Right cardiac atrium (tissue), 5 donors: ENCODE measurements around the gene CYP3A5. TPM values are rescaled to one million over a fixed set of nuclear protein-coding genes. Genes with fewer than 3 reads are reported as not detected.
"Not testable (repeated sequence)": the region's sequence is repeated elsewhere in the genome, so short reads cannot be mapped to it uniquely, and the experiment has no call there.

Source experiments
- ATAC-seq, 2 donors: fragments of 200-7000 bp; cut with Tn5 transposase; one replicate each; pipeline versions ENCODE4 v1.8.0 to v1.9.1; 2020; ENCODE audit warnings: moderate library complexity in 2 of 2, mild to moderate bottlenecking in 1 of 2
- DNase-seq, 3 donors: peaks; one replicate each; pipeline ENCODE4 v3.0.0-alpha.2; 2020
- H3K27ac ChIP-seq: one replicate; pipeline ENCODE4 v1.5.1; 2013; ENCODE audit warnings: mild to moderate bottlenecking, low read length, control low read depth, moderate library complexity
- H3K27me3 ChIP-seq: one replicate; pipeline ENCODE4 v1.6.1; 2013; ENCODE audit not compliant: control insufficient read depth, insufficient read depth
- H3K4me1 ChIP-seq: one replicate; pipeline ENCODE4 v1.6.1; 2013; ENCODE audit warnings: low read length; ENCODE audit not compliant: control insufficient read depth, insufficient read depth
- H3K4me3 ChIP-seq: one replicate; pipeline ENCODE4 v1.5.1; 2013; ENCODE audit warnings: low read length, control low read depth
- H3K9me3 ChIP-seq: one replicate; pipeline ENCODE4 v1.6.1; 2013; ENCODE audit warnings: low read length; ENCODE audit not compliant: control insufficient read depth
- WGBS: extraction: QIAGEN DNeasy Blood & Tissue Kit; methylation state at CpG from one replicate; pipeline ENCODE4 v1.1.7; 2013; 5-methylcytosine and 5-hydroxymethylcytosine counted together
- intact Hi-C, 4 donors: fragments of 100-400 bp; cut with DNase I; formaldehyde crosslinking; loops; one replicate each; pipeline versions ENCODE4 v1.11.0 to v1.14.0; 2022 to 2023
- long read RNA-seq, 4 donors: library from polyadenylated mRNA; unstranded; transcript quantifications; one replicate each; pipeline ENCODE4 v2.0.0, GENCODE V29; 2020 to 2021
- polyA plus RNA-seq: library from polyadenylated mRNA; stranded (reverse); fragments of 200-250 nt; gene quantifications from one replicate; pipeline ENCODE4 v1.2.3, GENCODE V29; 2013
- total RNA-seq, 4 donors: library from RNA; stranded (reverse); fragmentation: NEBNext Ultra II Directional; extraction: Animal tissue kit (Norgen Biotek cat#: 25700); gene quantifications; one replicate each; pipeline ENCODE4 v1.2.1, GENCODE V29; 2021
- donor health status: healthy with polysubstance abuse.
- donor health status: DM: no; HTN: yes; CAD: no.
- donor health status: DM: no; HTN: no; CAD: no.
- donor health status: DM: no; HTN: yes; CAD: no; lungs with severe emphysema.
- donor health status: DM: yes; HTN: yes; CAD: no.

CYP3A5 gene
- under 1 TPM in 1 of 4 donors, not detected in 3; 0.84 TPM for total RNA-seq
- 0.09 TPM for polyA plus RNA-seq
- long read RNA-seq, donor 1, partial matches to known transcripts: 0 of 4 reads
- long read RNA-seq, donor 1, other reads (novel, unspliced or antisense): 3 of 4 reads
- long read RNA-seq, donor 2, partial matches to known transcripts: 0 of 1 reads
- long read RNA-seq, donor 2, other reads (novel, unspliced or antisense): 1 of 1 reads
- long read RNA-seq, donor 3, partial matches to known transcripts: 0 of 1 reads
- long read RNA-seq, donor 3, other reads (novel, unspliced or antisense): 1 of 1 reads
- long read RNA-seq, donor 4, partial matches to known transcripts: 0 of 2 reads
- long read RNA-seq, donor 4, other reads (novel, unspliced or antisense): 1 of 2 reads

DNA sequence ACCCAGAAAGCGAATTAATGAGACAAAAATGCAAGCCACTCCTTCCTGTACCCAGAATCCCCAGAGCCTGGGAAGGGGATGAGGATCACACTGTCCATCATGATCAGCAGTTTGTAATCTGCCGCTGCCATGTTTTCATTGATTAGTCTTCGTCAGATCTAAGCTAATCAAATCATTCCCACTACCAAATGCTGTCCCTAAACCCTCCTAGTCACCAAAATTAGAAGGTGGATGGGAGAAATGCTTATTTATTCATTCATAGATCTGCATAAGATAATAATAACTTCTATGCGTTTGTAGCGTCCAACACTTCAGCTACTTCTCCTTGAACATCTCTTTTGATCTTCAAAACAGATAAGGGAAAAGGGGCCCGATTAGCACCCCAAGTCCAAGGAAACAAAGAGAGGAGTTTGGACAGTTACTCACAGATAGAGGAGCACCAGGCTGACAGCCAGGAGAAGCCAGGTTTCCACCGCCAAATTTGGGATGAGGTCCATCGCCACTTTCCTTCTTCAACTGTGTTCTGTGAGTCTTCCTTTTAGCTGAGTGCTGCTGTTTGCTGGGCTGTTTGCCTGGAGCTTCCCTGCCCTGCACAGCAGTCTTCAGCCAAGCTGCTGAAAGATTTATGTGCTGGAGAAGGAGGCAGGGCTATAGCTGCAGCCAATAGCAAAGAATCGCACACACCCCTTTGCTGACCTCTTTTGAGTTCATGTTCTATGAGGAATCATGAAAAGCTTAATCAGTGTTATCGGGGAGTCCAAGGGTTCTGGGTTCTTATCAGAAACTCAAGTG lies at the start of gene CYP3A5:
Gene CYP3A5, minus strand, starts transcription at position 597 of the 792 bp plus-strand sequence. Its CDS starts 100 bp downstream, at position 497.
- Histone ChIP-seq H3K4me1 (no peaks in the 10 kb centered on the region), H3K9me3 (peaks cover 2% of the 10 kb centered on the region), H3K4me3 (no peak within 1 kb of the TSS), H3K27me3 (no peaks in the 10 kb centered on the region), H3K27ac (no peak within 1 kb of the TSS)
- intact Hi-C loops: no loop called here
- ATAC-seq (peak; percentile 43 to 87), DNase-seq (peak in 1 of 3 donors; percentile 46)
- WGBS: 60% methylated on average over 10 of the region's 10 CpGs

DNA sequence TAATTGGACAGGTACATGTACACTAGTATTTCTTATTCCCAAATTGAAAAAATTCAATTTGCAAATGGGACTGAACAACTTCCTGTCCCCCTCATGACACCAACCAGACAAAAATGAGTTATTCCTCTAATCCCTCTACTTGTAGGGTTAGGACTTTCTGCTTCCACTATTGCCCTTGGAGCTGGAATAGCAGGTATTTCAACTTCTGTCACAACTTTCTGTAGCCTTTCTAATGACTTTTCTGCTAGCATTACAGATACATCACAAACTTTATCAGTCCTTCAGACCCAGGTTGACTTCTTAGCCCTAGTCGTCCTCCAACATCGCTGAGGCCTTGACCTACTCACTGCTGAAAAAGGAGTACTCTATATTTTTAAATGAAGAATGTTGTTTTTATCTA lies 48.8 kb upstream of the CYP3A5 start:
- Histone ChIP-seq H3K27me3 (no peaks in the 10 kb centered on the region), H3K4me3 (no peak overlapping the region), H3K4me1 (no peaks in the 10 kb centered on the region), H3K9me3 (no peaks in the 10 kb centered on the region), H3K27ac (no peak overlapping the region)
- DNase-seq: no peak
- intact Hi-C loops: no loop called here
- no peak for ATAC-seq
- WGBS: 99% methylated on average over 2 of the region's 2 CpGs

DNA sequence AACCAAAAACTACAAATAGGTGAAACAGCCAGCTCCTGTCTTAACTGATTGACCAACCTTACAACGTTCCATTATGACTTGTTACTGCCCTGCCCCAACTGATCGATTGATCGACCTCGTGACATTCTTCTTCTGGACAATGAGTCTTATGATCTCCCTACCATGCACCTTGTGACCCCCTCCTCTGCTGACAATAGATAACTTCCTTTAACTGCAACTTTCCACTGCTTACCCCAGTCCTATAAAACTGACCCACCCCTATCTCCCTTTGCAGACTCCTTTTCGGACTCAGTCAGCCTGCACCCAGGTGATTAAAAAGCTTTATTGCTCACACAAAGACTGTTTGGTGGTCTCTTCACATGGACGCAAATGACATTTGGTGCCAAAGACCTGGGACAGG lies 43.4 kb upstream of the CYP3A5 start:
- H3K9me3 ChIP-seq, DNase-seq, intact Hi-C loops, H3K27me3 ChIP-seq, H3K4me3 ChIP-seq, H3K27ac ChIP-seq, ATAC-seq, H3K4me1 ChIP-seq: not testable (repeated sequence)
- WGBS: 88% methylated on average over 6 of the region's 6 CpGs

DNA sequence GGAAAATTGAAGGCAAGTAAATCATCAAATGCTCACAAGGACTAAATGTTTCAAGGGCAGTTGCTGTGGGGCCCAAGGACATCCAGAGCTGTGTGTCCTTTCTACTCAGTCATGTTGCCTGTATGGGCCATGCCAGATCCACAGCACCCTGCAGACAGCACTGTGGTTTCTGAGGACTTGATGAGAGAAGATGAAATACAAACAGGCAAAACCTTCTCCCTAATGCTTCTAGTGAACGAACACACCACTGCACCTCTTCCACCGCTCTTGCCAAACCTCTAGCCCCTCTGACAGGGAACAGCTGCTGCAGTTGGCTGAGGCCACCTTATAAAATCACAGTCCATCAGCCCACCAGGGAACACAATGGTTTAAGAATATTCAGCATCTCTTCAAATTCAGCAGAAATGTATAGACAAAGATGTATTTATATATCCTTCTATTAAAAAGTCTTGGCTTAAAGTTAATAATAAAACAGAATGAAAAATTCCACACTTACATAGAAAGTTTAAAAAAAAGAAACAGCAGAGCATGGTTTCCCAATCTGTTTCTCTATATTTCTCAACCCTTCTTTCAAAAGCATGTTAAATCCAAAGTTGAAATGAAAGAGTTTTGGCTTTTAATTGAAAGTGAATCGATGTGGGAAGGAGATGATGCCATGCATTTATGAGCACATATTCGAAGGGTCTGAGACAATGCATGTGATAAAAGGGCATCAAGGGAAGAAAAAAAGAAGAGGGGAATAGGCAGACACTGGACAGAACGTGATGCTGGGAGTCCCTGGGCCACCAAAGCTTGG lies 41.2 kb upstream of the CYP3A5 start:
- intact Hi-C loops: no loop called here
- DNase-seq: no peak
- Histone ChIP-seq H3K9me3 (no peaks in the 10 kb centered on the region), H3K27me3 (no peaks in the 10 kb centered on the region), H3K4me1 (no peaks in the 10 kb centered on the region), H3K27ac (no peak overlapping the region), H3K4me3 (no peak overlapping the region)
- no peak for ATAC-seq
- 55% methylated on average over 5 of the region's 5 CpGs for WGBS

DNA sequence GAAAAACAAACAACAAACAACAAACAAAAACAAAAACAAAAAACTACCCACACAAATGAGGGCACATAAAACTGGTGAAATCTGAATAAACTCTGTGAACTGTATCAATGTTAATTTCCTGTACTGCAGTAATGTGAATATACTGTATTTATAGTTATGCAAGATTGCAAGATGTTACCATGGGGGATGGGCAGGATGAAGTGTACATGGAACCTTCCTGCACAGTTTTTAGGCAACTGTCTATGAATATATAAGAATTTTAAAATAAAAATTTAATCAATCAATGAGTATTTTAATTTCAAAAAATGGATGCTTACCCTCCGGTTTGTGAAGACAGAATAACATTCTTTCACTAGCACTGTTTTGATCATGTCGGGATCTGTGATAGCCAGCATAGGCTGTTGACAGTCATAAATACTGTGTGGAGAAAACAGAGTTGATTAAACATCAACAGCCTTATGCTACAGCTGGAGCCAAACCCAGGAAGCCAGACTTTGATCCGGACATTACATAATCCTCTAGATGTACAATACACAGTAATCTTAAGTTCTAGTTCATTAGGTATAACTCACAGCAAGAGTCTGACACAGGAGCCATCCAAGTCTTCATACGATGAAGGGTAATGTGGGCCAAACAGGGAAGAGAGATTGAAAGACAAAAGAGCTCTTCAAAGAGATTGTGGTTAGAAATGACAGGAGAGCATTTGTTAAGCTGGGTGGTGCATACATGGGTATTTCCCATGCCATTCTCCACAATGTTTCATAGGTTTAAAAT lies 40.4 kb upstream of the CYP3A5 start:
- no peak overlapping the region for H3K4me3 ChIP-seq
- DNase-seq: no peak
- no peak overlapping the region for H3K27ac ChIP-seq
- H3K27me3 ChIP-seq: no peaks in the 10 kb centered on the region
- no peak for ATAC-seq
- no peaks in the 10 kb centered on the region for H3K4me1 ChIP-seq
- WGBS: 57% methylated on average over 4 of the region's 4 CpGs
- H3K9me3 ChIP-seq: no peaks in the 10 kb centered on the region
- intact Hi-C loops: no loop called here

DNA sequence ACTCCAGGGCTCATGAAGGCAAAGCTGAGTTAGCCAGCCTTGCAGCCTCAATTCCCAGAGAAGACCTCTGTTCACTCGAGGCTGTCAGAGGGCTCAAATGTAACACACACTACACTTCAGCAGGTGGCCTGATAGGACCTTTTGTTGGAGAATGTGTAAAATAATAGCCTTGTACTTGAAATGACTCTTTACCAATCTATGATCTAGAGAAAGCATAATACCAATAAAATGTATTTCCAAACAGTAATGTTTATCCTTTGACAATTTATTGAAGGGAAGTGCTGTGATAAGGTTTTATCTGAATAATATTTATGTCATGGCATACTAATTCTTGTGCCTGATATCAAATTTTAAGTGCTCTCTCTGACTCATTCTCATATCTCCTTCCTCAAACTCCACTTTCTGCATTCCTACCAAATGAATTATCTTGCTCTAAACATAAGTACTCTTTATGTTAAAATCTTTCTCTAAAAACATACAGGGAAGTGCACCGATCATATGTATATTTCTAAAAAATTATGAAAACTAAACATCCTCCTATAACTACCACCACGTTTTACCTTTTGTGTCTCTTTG lies 34.3 kb upstream of the CYP3A5 start:
- DNase-seq: no peak
- no peaks in the 10 kb centered on the region for H3K9me3 ChIP-seq
- no peak overlapping the region for H3K27ac ChIP-seq
- WGBS: 73% methylated on average over 3 of the region's 3 CpGs
- no peak for ATAC-seq
- intact Hi-C loops: no loop called here
- H3K27me3 ChIP-seq: no peaks in the 10 kb centered on the region
- H3K4me1 ChIP-seq: no peaks in the 10 kb centered on the region
- no peak overlapping the region for H3K4me3 ChIP-seq

DNA sequence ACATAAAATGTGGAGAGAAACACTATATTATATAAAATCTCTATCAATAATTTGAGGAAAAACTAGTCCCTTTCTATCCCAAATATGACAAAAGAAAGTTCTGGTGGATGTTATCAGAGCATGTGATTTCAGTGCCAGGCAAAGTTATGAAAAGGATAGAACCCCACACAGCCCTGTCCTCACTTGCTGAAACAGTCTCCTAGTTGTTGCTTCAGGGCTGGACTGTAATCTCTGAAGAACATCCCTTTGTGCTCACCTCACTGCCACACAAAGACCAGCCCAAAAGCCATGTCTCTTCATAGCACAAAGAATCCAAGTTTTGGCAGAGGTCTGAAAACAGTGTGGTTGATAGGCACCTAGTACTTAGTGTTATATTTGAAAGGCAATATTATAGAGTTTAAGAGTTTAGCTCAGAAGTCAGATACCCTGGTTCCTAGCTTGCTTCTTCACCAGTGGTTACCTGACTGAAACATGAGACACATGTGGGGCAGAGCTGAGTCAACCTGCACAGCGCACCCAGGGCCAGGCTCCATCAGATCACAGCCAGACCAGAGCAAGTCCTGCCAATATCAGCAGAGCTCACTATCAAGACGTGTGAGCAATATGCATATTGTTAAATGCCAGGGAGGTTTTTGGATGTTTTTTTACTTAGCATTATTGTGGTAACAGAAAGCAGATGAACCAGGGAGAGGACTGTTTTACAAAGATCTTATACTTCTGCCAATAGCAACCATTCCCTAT lies 30.2 kb upstream of the CYP3A5 start:
- intact Hi-C loops: no loop called here
- Histone ChIP-seq H3K27ac (no peak overlapping the region), H3K27me3 (no peaks in the 10 kb centered on the region), H3K9me3 (no peaks in the 10 kb centered on the region), H3K4me3 (no peak overlapping the region), H3K4me1 (no peaks in the 10 kb centered on the region)
- DNase-seq: no peak
- WGBS: 68% methylated on average over 2 of the region's 2 CpGs
- ATAC-seq: no peak

DNA sequence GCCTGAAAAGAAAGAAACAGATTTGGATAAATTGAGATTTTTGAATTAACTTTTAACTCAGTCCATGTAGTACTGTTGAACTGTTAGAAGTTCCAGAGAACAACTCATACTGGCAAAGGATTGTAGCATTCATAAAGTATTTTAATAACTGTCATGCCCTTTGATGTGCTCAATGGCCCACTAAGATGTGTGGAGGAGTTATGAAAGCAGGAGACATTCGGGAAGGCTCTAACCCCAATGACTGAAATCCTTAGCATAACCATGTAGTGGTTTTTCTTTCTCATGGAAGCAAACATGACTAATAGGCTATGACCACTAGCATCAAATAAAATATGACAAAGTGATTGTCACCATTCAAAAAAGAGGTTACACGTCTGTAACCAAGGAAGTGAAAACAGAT lies 29.5 kb upstream of the CYP3A5 start:
- Histone ChIP-seq H3K27ac (no peak overlapping the region), H3K4me3 (no peak overlapping the region), H3K9me3 (no peaks in the 10 kb centered on the region), H3K4me1 (no peaks in the 10 kb centered on the region), H3K27me3 (no peaks in the 10 kb centered on the region)
- WGBS: 92% methylated on average over 2 of the region's 2 CpGs
- intact Hi-C loops: no loop called here
- no peak for DNase-seq
- no peak for ATAC-seq

DNA sequence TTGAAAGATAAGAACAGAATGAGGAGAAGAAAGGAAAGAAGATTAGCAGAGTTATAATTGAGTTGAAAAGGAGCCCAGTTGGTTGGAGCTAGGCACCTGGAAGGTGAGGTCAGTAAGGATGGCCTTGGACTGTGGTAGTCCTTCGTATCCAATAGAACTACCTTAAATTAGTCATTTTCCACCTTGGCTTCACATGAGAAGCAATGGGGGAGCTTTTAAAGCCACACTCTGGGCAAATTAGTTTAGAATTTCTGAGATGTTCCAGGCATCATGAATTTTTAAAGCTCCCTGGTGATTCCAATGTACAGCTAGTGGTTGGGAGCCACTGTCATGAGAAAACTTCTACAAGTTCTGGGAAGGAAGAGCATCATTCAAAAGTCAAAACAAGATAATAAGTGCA lies 27.3 kb upstream of the CYP3A5 start:
- WGBS: 39% methylated on average over 1 of the region's 1 CpG
- H3K4me1 ChIP-seq: no peaks in the 10 kb centered on the region
- H3K27me3 ChIP-seq: no peaks in the 10 kb centered on the region
- H3K27ac ChIP-seq: no peak overlapping the region
- no peaks in the 10 kb centered on the region for H3K9me3 ChIP-seq
- no peak overlapping the region for H3K4me3 ChIP-seq
- ATAC-seq (no peak), DNase-seq (no peak)
- intact Hi-C loops: no loop called here

DNA sequence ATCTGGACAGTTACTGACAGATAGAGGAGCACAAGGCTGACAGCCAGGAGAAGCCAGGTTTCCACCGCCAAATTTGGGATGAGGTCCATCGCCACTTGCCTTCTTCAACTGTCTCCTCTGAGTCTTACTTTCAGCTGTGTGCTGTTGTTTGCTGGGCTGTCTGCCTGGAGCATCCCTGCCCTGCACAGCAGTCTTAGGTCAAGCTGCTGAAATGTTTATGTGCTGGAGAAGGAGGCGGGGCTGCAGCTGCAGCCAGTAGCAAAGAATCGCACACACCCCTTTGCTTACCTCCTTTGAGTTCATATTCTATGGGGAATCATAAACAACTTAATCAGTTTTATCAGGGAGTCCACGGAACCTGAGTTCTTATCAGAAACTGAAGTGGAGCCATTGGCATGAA lies 20.1 kb upstream of the CYP3A5 start:
- DNase-seq: no peak
- Histone ChIP-seq H3K4me1 (no peaks in the 10 kb centered on the region), H3K9me3 (no peaks in the 10 kb centered on the region), H3K4me3 (no peak overlapping the region), H3K27ac (no peak overlapping the region), H3K27me3 (no peaks in the 10 kb centered on the region)
- ATAC-seq: no peak
- intact Hi-C loops: no loop called here
- 58% methylated on average over 5 of the region's 5 CpGs for WGBS
